PC-3 (cell line): ENCODE results near the gene PNMA1. TPM values are rescaled to one million over a fixed set of nuclear protein-coding genes. Genes with fewer than 3 reads are reported as not detected.

ENCODE experiments used
- ATAC-seq: fragments of 200-7000 bp; cut with Tn5 transposase; 2 replicates; pipeline ENCODE4 v1.9.1; 2020; ENCODE audit warnings: mild to moderate bottlenecking, moderate library complexity
- BruUV-seq: library from RNA; stranded (reverse); fragments of 400-500 nt; replicated peaks from 2 replicates; lab custom pipeline; 2021; lab: Mats Ljungman, UMichigan
- CTCF ChIA-PET: fragments of 300-600 bp; sonication (Branson Sonifier 250); formaldehyde crosslinking; loops from one replicate; lab custom pipeline; 2022; ENCODE audit warnings: antibody characterized with exemption; lab: Charles Lee
- POLR2A ChIA-PET: fragments of 300-600 bp; sonication (Branson Sonifier 250); formaldehyde crosslinking; loops from one replicate; lab custom pipeline; 2022; ENCODE audit warnings: antibody characterized with exemption; ENCODE audit not compliant: unreplicated experiment; lab: Charles Lee
- DNase-seq: peaks from one replicate; pipeline ENCODE4 v3.0.0-alpha.2; 2015
- H2AFZ ChIP-seq: fragments of 300-600 bp; sonication (generic); 2 replicates; pipeline ENCODE4 v1.6.0; 2016; ENCODE audit warnings: antibody characterized with exemption, low read length
- H3F3A ChIP-seq: fragments of 300-600 bp; sonication (generic); one replicate; pipeline ENCODE4 v1.6.0; 2017; ENCODE audit warnings: antibody characterized with exemption, low read length, control low read depth, mild to moderate bottlenecking; ENCODE audit not compliant: unreplicated experiment
- H3K27ac ChIP-seq: fragments of 300-600 bp; sonication (generic); 2 replicates; pipeline ENCODE4 v1.5.1; 2016; ENCODE audit warnings: mild to moderate bottlenecking, low read length
- H3K27me3 ChIP-seq: fragments of 300-600 bp; sonication (generic); 2 replicates; pipeline ENCODE4 v1.6.1; 2016; ENCODE audit warnings: low read length, mixed read lengths
- H3K36me3 ChIP-seq: fragments of 300-600 bp; sonication (generic); 2 replicates; pipeline ENCODE4 v1.6.1; 2016; ENCODE audit warnings: low read depth, mixed run types, low read length, mixed read lengths
- H3K4me1 ChIP-seq: fragments of 300-600 bp; sonication (generic); 2 replicates; pipeline ENCODE4 v1.5.1; 2016; ENCODE audit warnings: low read length; ENCODE audit not compliant: insufficient read depth
- H3K4me2 ChIP-seq: fragments of 300-600 bp; sonication (generic); 2 replicates; pipeline ENCODE4 v1.6.0; 2016; ENCODE audit warnings: low read length
- H3K4me3 ChIP-seq: fragments of 300-600 bp; sonication (generic); 2 replicates; pipeline ENCODE4 v1.5.1; 2016; ENCODE audit warnings: mild to moderate bottlenecking, low read length, mixed read lengths
- H3K79me2 ChIP-seq: fragments of 300-600 bp; sonication (generic); 2 replicates; pipeline ENCODE4 v1.6.1; 2017; ENCODE audit warnings: low read length, mixed read lengths
- H3K9ac ChIP-seq: fragments of 300-600 bp; sonication (generic); 2 replicates; pipeline ENCODE4 v1.6.0; 2016; ENCODE audit warnings: mild to moderate bottlenecking, low read length
- H3K9me2 ChIP-seq: fragments of 300-600 bp; sonication (generic); replicated peaks from 2 replicates; pipeline ENCODE4 v1.6.1; 2016; ENCODE audit warnings: mixed run types, low read length, mixed read lengths
- H3K9me3 ChIP-seq: fragments of 300-600 bp; sonication (generic); 2 replicates; pipeline ENCODE4 v1.6.1; 2016; ENCODE audit warnings: low read length, mixed read lengths
- H4K20me1 ChIP-seq: fragments of 300-600 bp; sonication (generic); 2 replicates; pipeline ENCODE4 v1.6.1; 2016; ENCODE audit warnings: low read length, mixed read lengths
- CTCF ChIP-seq: fragments of 300-600 bp; sonication (generic); conservative IDR thresholded peaks from 2 replicates; pipeline ENCODE4 v1.5.1; 2017; ENCODE audit warnings: antibody characterized with exemption, low read depth, mild to moderate bottlenecking, low read length
- EZH2 ChIP-seq: fragments of 300-600 bp; sonication (generic); IDR thresholded peaks from one replicate; pipeline ENCODE4 v1.6.1; 2017; ENCODE audit warnings: antibody characterized with exemption, mild to moderate bottlenecking, low read length; ENCODE audit not compliant: unreplicated experiment
- EZH2phosphoT487 ChIP-seq: fragments of 300-600 bp; sonication (generic); IDR thresholded peaks from 2 replicates; pipeline ENCODE4 v1.6.1; 2018; ENCODE audit warnings: mild to moderate bottlenecking, antibody characterized with exemption, low read length, borderline replicate concordance
- intact Hi-C: fragments of 100-400 bp; cut with micrococcal nuclease; formaldehyde crosslinking; loops from 2 replicates; pipeline ENCODE4 v1.9.0; 2023
- total RNA-seq: library from RNA; depleted of rRNA; stranded (reverse); fragments of >200 nt; gene quantifications from 2 replicates; pipeline ENCODE4 v1.2.3, GENCODE V29; 2014

PNMA1 gene
- total RNA-seq, 1 experiment from 2014 or later: 30.8 TPM

- Histone ChIP-seq H3K36me3 (no peaks in the 10 kb centered on the region), H3K27me3 (no peaks in the 10 kb centered on the region), H3K9me3 (no peaks in the 10 kb centered on the region), H3K9me2 (no peaks in the 10 kb centered on the region), H3K27ac (no peak overlapping the region), H3K4me2 (no peak overlapping the region), H3K9ac (no peak overlapping the region), H4K20me1 (no peaks in the 10 kb centered on the region), H3F3A (no peaks in the 10 kb centered on the region), H3K4me3 (no peak overlapping the region), H3K79me2 (no peaks in the 10 kb centered on the region), H3K4me1 (peaks cover 2% of the 10 kb centered on the region), H2AFZ (no peak overlapping the region)
- no peak for TF ChIP-seq EZH2phosphoT487
- no peak for TF ChIP-seq CTCF
- no peak for TF ChIP-seq EZH2
- ChIA-PET POLR2A (no interaction called here), CTCF (no interaction called here)
- intact Hi-C loops: loop anchor here (10.0 kb wide), 1 partner anchor 187 kb away; the partner anchor contains the start of gene PTGR2
- no peak for ATAC-seq
- BruUV-seq: no TSS peak
- no peak for DNase-seq
These were observed 46.3 kb downstream of the PNMA1 start for GRCh38 chr14:73667854-73668253.

- intact Hi-C loops: loop anchor here (10.0 kb wide), 1 partner anchor 188 kb away; the partner anchor contains the start of gene PTGR2
- ChIA-PET POLR2A (no interaction called here), CTCF (no interaction called here)
- no peaks in the 10 kb centered on the region for H3K9me2 ChIP-seq
- no peaks in the 10 kb centered on the region for H3F3A ChIP-seq
- H3K36me3 ChIP-seq: no peaks in the 10 kb centered on the region
- TF ChIP-seq CTCF (no peak), EZH2 (no peak), EZH2phosphoT487 (no peak)
- no peaks in the 10 kb centered on the region for H3K79me2 ChIP-seq
- H3K27ac ChIP-seq: no peak overlapping the region
- ATAC-seq: no peak
- no peak overlapping the region for H3K4me3 ChIP-seq
- H3K4me2 ChIP-seq: no peak overlapping the region
- no peak overlapping the region for H3K9ac ChIP-seq
- H3K4me1 ChIP-seq: peaks cover 12% of the 10 kb centered on the region
- no peaks in the 10 kb centered on the region for H3K27me3 ChIP-seq
- BruUV-seq: no TSS peak
- no peaks in the 10 kb centered on the region for H3K9me3 ChIP-seq
- H4K20me1 ChIP-seq: no peaks in the 10 kb centered on the region
- no peak for DNase-seq
- H2AFZ ChIP-seq: no peak overlapping the region
These were observed 47.6 kb downstream of the PNMA1 start for GRCh38 chr14:73666583-73666982.

GRCh38 chr14:73665130-73665529 lies 49.1 kb downstream of the PNMA1 start:
- Histone ChIP-seq H4K20me1 (no peaks in the 10 kb centered on the region), H3F3A (no peaks in the 10 kb centered on the region), H2AFZ (no peak overlapping the region), H3K27me3 (no peaks in the 10 kb centered on the region), H3K79me2 (no peaks in the 10 kb centered on the region), H3K9ac (no peak overlapping the region), H3K4me1 (peaks cover 12% of the 10 kb centered on the region), H3K4me3 (no peak overlapping the region), H3K36me3 (no peaks in the 10 kb centered on the region), H3K27ac (no peak overlapping the region), H3K9me2 (no peaks in the 10 kb centered on the region), H3K4me2 (no peak overlapping the region), H3K9me3 (no peaks in the 10 kb centered on the region)
- intact Hi-C loops: loop anchor here (10.0 kb wide), 1 partner anchor 190 kb away; the partner anchor contains the start of gene PTGR2
- ChIA-PET CTCF (no interaction called here), POLR2A (no interaction called here)
- ATAC-seq (no peak), DNase-seq (no peak)
- BruUV-seq: no TSS peak
- TF ChIP-seq EZH2 (no peak), EZH2phosphoT487 (no peak), CTCF (no peak)
